Right atrium auricular region (tissue), 2 donors: ENCODE data around the gene PRRG1. TPM values are rescaled to one million over a fixed set of nuclear protein-coding genes. Genes with fewer than 3 reads are reported as not detected.
"Not testable (repeated sequence)": the region's sequence is repeated elsewhere in the genome, so short reads cannot be mapped to it uniquely, and the experiment has no call there.

Experiments
- DNase-seq: peaks from one replicate; pipeline ENCODE4 v3.0.0-alpha.2; 2019; ENCODE audit warnings: low spot score
- H3K27ac ChIP-seq, 2 donors: fragments of 200-600 bp; sonication (generic); 1 replicate in 1 of 2; 2 replicates in 1 of 2; pipeline ENCODE4 v1.5.1; 2016 to 2019
- H3K27me3 ChIP-seq, 2 donors: fragments of 200-600 bp; sonication (generic); one replicate each; pipeline versions ENCODE4 v1.5.1 to v1.6.0; 2017 to 2019
- H3K36me3 ChIP-seq: fragments of 200-600 bp; sonication (generic); one replicate; pipeline ENCODE4 v1.5.1; 2016
- H3K4me1 ChIP-seq, 2 donors: fragments of 200-600 bp; sonication (generic); one replicate each; pipeline versions ENCODE4 v1.5.1 to v1.6.0; 2017 to 2019
- H3K4me3 ChIP-seq, 2 donors: fragments of 200-600 bp; sonication (generic); 1 replicate in 1 of 2; 2 replicates in 1 of 2; pipeline ENCODE4 v1.5.1; 2017 to 2019; ENCODE audit warnings: mild to moderate bottlenecking in 1 of 2, moderate library complexity in 1 of 2
- H3K9me3 ChIP-seq, 2 donors: fragments of 200-600 bp; sonication (generic); one replicate each; pipeline ENCODE4 v1.5.1; 2019
- total RNA-seq, 2 donors: library from RNA; depleted of rRNA; stranded (reverse); fragments of >200 nt; gene quantifications; one replicate each; pipeline ENCODE4 v1.1.0, GENCODE V29; 2016
- TF ChIP-seq, protein P1 (sequence below), 2 donors: fragments of 200-600 bp; sonication (generic); IDR thresholded peaks; one replicate each; pipeline ENCODE4 v1.5.1; 2019; ENCODE audit warnings: antibody characterized with exemption in 2 of 2

Gene PRRG1
- total RNA-seq, 2 donors from 2014 or later, result 15.0 to 17.4 TPM

DNA sequence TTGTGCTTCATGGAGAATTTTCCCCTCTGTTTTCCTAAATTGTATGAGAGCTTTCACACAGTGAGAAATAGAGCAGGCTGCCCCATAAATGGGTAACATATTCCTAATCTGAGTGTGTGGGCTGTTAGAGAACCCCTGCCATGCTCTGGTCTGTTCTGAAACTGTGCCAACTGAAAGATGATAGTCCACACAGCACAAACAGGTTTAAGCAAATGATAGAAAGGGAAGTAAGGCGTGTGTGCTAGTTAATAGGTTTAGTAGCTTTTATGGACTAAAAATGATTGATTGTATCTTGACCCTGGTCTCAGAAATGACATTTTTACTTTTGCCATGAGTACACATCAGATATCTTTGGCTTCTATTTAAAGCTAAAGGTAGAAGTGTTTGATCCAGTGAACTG, 106.2 kb downstream of the PRRG1 start:
- no peaks in the 10 kb centered on the region for H3K36me3 ChIP-seq
- H3K9me3 ChIP-seq, result no peaks in the 10 kb centered on the region
- H3K4me3 ChIP-seq, result no peak overlapping the region
- no peaks in the 10 kb centered on the region for H3K4me1 ChIP-seq
- TF ChIP-seq, protein P1, sequence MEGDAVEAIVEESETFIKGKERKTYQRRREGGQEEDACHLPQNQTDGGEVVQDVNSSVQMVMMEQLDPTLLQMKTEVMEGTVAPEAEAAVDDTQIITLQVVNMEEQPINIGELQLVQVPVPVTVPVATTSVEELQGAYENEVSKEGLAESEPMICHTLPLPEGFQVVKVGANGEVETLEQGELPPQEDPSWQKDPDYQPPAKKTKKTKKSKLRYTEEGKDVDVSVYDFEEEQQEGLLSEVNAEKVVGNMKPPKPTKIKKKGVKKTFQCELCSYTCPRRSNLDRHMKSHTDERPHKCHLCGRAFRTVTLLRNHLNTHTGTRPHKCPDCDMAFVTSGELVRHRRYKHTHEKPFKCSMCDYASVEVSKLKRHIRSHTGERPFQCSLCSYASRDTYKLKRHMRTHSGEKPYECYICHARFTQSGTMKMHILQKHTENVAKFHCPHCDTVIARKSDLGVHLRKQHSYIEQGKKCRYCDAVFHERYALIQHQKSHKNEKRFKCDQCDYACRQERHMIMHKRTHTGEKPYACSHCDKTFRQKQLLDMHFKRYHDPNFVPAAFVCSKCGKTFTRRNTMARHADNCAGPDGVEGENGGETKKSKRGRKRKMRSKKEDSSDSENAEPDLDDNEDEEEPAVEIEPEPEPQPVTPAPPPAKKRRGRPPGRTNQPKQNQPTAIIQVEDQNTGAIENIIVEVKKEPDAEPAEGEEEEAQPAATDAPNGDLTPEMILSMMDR (IDR thresholded peaks at IDR 0.05), result no peak
- no peak overlapping the region for H3K27ac ChIP-seq
- DNase-seq, result no peak
- H3K27me3 ChIP-seq, result no peaks in the 10 kb centered on the region

DNA sequence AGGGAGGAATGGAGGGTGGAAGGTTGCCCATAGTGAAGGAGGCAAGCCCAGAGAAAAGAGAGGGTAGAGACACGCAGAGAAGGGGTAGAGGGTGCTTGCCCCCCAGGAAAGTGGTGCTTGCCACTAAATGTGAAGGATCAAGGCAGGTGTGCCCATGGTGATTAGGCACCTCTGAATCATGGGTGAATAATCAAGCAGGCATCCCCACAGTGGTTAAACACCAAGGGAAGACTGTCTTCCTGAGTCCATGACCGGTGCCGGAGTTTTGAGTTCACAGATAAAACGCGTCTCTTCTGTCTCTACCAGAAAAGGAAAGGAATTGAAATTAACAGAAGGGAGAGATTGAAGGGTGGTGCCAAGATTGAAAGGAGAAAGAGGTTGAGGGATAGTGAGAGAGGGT, 111.1 kb downstream of the PRRG1 start:
- not testable (repeated sequence) for H3K4me1 ChIP-seq, H3K27ac ChIP-seq, H3K36me3 ChIP-seq, H3K9me3 ChIP-seq, H3K27me3 ChIP-seq, DNase-seq, H3K4me3 ChIP-seq

DNA sequence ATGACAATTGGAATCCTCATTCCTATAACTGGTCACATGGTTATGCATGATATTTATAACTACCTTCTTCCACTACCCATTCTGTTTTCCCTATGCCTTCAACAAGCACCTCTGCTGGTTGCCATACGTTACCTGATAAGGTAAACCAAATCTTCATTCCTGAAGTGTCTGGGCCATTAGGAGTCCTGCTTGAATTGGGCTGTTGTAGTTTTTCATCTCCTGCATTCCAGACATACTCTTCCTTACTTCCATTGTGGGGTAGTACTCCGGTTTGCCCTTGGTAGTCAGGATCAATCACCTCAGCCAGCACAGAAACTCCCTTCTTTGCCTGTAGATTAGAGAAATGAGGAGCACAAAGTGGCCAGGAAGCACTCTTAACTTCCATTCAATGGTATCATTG, 113.2 kb downstream of the PRRG1 start:
- H3K27me3 ChIP-seq, result no peaks in the 10 kb centered on the region
- no peak overlapping the region for H3K4me3 ChIP-seq
- TF ChIP-seq, protein P1 (IDR thresholded peaks at IDR 0.05), result no peak
- no peak for DNase-seq
- H3K4me1 ChIP-seq, result no peaks in the 10 kb centered on the region
- H3K36me3 ChIP-seq, result no peaks in the 10 kb centered on the region
- no peak overlapping the region for H3K27ac ChIP-seq
- H3K9me3 ChIP-seq, result no peaks in the 10 kb centered on the region

DNA sequence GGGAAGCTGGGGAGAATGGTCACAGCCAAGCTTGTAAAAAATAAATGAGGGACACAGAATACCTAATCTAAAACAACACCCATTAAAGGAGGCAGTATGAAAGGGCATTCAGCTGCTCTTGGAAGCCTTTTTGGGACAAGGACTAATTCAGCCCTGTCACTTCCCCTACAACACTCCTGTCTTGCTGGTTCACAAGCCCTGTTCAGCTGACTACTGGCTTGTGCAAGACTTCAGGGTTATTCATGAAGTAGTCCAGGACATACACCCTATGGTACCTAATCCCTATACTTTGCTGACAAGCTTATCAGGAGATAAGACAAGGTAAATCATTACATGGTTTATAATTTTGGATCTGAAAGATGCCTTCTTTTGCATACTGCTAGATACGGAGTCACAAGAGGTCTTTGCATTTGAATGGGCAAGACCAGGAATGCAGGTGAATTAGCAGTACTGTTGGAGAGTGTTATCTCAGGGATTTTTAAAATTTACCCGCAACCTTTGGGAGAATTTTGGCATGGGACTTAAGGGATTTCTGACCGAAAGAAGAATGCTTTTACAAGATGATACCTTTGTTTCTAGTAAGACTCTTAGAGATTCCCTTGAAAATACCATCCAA, 119.1 kb downstream of the PRRG1 start:
- no peak overlapping the region for H3K27ac ChIP-seq
- H3K36me3 ChIP-seq, result no peaks in the 10 kb centered on the region
- no peaks in the 10 kb centered on the region for H3K9me3 ChIP-seq
- TF ChIP-seq, protein P1 (IDR thresholded peaks at IDR 0.05), result no peak
- H3K4me1 ChIP-seq, result no peaks in the 10 kb centered on the region
- DNase-seq, result no peak
- no peaks in the 10 kb centered on the region for H3K27me3 ChIP-seq
- no peak overlapping the region for H3K4me3 ChIP-seq

DNA sequence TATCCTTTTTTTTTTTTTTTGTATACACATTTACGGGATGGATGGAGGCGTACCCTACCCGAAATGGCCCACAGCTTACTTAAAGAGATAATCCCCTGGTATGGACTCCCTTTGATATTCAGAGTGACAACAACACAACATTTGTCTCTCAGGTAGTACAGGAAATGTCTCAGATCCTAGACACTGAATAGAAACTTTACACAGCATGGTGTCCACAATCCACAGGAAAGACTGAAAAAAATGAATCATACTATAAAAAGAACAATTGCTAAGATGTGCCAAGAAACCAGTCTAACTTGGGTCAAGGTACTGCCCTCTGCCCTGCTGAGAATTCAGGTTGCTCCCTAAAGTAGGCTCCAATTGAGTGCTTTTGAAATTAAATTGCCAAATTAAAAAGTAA, 121.5 kb downstream of the PRRG1 start:
- no peak overlapping the region for H3K27ac ChIP-seq
- no peaks in the 10 kb centered on the region for H3K9me3 ChIP-seq
- no peak for DNase-seq
- H3K27me3 ChIP-seq, result no peaks in the 10 kb centered on the region
- H3K4me1 ChIP-seq, result no peaks in the 10 kb centered on the region
- TF ChIP-seq, protein P1 (IDR thresholded peaks at IDR 0.05), result no peak
- H3K36me3 ChIP-seq, result no peaks in the 10 kb centered on the region
- H3K4me3 ChIP-seq, result no peak overlapping the region

DNA sequence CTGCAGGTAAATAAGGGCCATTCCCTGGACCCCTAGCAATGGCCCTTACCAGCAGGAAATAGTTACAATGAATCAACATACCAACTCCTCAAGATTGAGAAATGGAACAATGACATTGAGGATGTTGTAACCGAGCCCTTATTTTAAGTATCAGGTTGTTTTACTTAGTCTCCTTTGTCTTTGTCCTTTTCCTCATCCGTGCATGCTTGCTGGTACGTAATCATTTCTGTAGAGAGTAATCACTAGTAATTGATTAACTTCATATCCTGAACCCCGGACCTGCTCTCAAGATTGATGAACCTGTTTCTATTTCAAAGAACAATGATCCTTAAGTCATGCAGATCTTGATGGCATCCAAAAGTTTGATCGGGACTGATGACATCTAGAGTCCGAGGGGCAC, 123.7 kb downstream of the PRRG1 start:
- H3K27ac ChIP-seq, result no peak overlapping the region
- TF ChIP-seq, protein P1 (IDR thresholded peaks at IDR 0.05), result no peak
- no peaks in the 10 kb centered on the region for H3K27me3 ChIP-seq
- H3K9me3 ChIP-seq, result no peaks in the 10 kb centered on the region
- no peaks in the 10 kb centered on the region for H3K4me1 ChIP-seq
- DNase-seq, result no peak
- no peak overlapping the region for H3K4me3 ChIP-seq
- H3K36me3 ChIP-seq, result no peaks in the 10 kb centered on the region
